CD4-positive, alpha-beta T cell treated with Interleukin-17A for 4 hours (primary cell): ENCODE data around the gene GABRG3.

ENCODE experiments used
- DNase-seq: peaks from one replicate; pipeline ENCODE4 v3.0.0-alpha.2; 2020; ENCODE audit warnings: mixed read lengths

Gene GABRG3

GRCh38 chr15:27065785-27066184, 94.8 kb downstream of the GABRG3 start:
- DNase-seq, result no peak

GRCh38 chr15:27066446-27066845, 95.5 kb downstream of the GABRG3 start:
- DNase-seq, result no peak

- no peak for DNase-seq
Measured at GRCh38 chr15:27067175-27067574, 96.2 kb downstream of the GABRG3 start.

- DNase-seq, result no peak
Measured at GRCh38 chr15:27070841-27071240, 99.9 kb downstream of the GABRG3 start.

- DNase-seq, result no peak
Measured at GRCh38 chr15:27074179-27074578, 103.2 kb downstream of the GABRG3 start.

GRCh38 chr15:27077790-27078189, 106.8 kb downstream of the GABRG3 start:
- DNase-seq, result no peak

GRCh38 chr15:27081676-27082418, 110.9 kb downstream of the GABRG3 start:
- no peak for DNase-seq

- no peak for DNase-seq
Measured at GRCh38 chr15:27082526-27082925, 111.5 kb downstream of the GABRG3 start.

GRCh38 chr15:27084844-27085243, 113.9 kb downstream of the GABRG3 start:
- no peak for DNase-seq

- DNase-seq, result no peak
Measured at GRCh38 chr15:27086149-27086548, 115.2 kb downstream of the GABRG3 start.

- DNase-seq, result no peak
Measured at GRCh38 chr15:27086805-27087204, 115.8 kb downstream of the GABRG3 start.

- DNase-seq, result no peak
Measured at GRCh38 chr15:27087651-27088583, 116.9 kb downstream of the GABRG3 start.

GRCh38 chr15:27088584-27089232, 117.7 kb downstream of the GABRG3 start:
- DNase-seq, result no peak

GRCh38 chr15:27089233-27089586, 118.2 kb downstream of the GABRG3 start:
- DNase-seq, result no peak

GRCh38 chr15:27089676-27090075, 118.7 kb downstream of the GABRG3 start:
- DNase-seq, result no peak

- DNase-seq, result no peak
Measured at GRCh38 chr15:27091270-27091940, 120.4 kb downstream of the GABRG3 start.

- DNase-seq, result no peak
Measured at GRCh38 chr15:27092390-27092789, 121.4 kb downstream of the GABRG3 start.

- DNase-seq, result no peak
Measured at GRCh38 chr15:27094235-27094634, 123.3 kb downstream of the GABRG3 start.

GRCh38 chr15:27095886-27096624, 125.1 kb downstream of the GABRG3 start:
- no peak for DNase-seq

- no peak for DNase-seq
Measured at GRCh38 chr15:27097506-27097905, 126.5 kb downstream of the GABRG3 start.

GRCh38 chr15:27101982-27102381, 131.0 kb downstream of the GABRG3 start:
- DNase-seq, result no peak

- DNase-seq, result no peak
Measured at GRCh38 chr15:27111323-27111722, 140.3 kb downstream of the GABRG3 start.
